NK-92 (cell line): ENCODE measurements around the gene B3GALT6.
"Not testable (repeated sequence)": the region's sequence is repeated elsewhere in the genome, so short reads cannot be mapped to it uniquely, and the experiment has no call there.

Experiments used
- DNase-seq: peaks from one replicate; lab custom pipeline; 2025; ENCODE audit not compliant: unreplicated experiment; lab: John Stamatoyannopoulos, UW

Gene B3GALT6

DNA sequence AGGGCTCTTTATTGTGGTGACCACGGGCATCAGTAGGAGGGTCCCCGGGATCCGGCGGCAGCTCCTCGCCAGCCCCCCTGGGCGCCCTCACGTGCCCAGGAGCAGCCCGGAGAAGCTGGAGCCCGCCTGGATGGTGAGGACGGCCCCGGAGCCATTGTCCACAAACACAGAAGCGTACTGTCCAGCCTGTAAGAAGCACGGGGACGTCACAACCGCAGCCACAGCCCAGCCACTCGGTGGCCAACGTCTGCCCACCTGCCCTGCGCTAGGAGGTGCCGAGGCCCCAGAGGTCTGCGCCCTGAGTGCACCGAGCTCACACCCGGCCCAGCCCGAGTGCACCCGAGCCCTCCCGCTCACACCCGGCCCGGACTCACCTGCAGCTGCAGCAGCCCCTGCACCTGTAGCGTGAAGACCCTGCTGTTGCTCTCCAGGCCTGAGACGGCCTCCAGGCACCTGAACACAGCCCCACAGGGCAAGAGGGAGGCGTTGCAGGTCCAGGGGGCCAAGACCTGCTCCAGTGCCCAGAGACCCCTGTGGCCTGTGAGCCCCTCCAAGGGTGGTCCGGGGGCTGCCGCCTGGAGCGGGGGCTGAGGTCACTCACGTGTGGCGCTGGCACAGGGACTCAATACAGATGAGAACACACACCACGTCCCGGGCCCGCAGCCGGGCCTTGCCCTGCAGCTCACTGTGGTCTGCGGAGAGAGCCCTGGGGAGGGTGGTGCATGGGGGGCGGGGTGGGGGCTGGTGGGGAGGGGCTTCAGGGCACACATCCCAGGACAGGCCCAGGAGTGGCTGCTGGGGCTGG lies 10.6 kb downstream of the B3GALT6 start:
- DNase-seq = no peak

DNA sequence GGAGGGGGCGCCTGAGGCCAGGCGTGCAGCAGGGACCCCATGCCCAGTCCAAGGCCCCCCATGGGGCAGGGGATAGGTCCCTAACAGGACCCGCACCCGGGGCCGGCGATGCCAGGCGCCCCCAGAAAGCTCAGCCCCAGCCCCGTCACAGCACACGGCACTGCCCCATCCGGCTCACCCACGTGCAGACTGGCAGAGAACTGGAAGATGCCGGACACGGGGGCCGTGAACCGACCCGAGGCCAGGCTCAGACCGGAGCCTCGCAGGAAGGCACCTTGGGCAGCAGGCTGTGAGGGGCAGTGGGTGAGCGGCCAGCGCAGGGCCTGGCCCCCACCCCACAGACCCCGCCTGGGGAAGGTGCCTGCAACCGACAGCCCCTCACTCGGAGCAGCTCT lies 11.2 kb downstream of the B3GALT6 start:
- DNase-seq = no peak

DNA sequence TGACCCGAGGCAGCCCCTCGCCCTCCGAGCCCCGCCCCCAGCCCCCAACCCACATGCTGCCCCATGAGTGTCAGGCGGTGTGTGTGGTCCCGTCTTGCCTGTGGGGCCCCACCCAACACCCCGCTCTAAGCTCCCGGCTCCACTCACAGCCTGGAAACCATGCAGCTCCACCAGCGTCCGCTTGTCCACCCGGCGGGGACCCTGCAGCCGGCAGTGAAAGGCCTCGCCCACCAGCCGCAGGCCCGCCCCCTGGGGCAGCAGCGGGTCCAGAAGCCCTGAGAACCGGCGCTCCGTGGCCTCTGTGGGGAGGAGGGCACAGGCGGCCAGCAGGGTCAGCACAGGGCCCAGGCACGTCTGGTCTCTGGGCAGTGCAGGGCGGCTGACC lies 11.8 kb downstream of the B3GALT6 start:
- DNase-seq = no peak

DNA sequence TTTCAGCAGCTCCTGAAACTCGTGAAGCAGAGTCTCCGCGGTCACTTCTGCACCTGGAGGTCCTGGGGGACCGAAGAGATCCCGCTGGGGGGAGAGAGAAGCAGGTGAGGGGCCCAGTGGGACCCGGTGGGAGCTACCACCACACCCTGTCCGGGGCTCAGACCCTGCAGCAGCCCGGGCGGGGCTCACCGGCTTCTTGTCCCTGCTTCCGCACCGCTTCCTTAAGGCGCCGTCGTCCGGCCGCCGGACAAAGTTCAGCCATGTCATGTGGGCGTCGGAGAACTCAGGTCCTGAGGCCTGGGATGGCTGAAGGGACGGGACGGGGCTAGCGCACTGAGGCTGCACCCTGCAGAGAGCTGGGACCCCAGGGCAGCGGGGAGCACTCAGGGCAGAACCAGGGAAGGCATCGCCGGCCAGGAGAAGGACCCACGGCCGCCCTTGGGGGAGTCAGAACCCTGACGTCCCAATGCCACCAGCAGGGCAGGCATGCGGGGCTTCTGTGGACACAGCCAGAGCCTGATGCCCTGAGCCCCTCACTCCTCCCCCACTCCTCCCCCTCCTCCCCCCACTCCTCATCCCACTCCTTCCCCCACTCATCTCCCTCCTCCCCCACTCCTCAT lies 12.3 kb downstream of the B3GALT6 start:
- DNase-seq = no peak

DNA sequence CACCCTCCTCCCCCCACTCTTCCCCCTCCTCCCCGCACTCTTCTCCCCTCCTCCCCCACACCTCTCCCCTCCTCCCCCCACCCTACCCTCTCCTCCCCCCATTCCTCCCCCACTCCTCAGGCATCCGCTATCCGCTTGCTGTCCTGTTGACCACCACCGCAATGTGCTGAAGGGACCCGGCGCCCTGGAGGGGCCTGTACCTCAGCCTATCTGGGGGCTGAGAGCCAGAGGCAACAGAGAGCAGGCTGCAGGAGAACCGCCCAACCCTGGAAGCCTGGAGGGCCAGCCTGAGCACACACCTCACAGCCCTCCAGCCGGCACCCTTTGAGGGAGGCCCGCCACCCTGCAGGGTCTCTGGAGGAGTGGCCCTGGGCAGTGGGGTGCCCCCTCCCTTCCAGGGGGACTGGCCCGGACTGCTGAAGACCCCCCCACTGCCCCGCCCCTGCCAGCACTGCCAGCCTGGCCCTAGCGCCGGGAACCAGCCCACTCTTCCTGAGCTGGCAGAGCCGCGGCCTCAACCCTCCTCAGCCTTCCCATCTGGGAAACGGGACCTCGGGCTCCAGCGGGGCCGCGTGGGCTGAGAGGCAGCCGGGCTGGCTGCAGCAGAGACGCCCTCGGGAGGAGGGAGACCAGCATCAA lies 13.3 kb downstream of the B3GALT6 start:
- DNase-seq = no peak

DNA sequence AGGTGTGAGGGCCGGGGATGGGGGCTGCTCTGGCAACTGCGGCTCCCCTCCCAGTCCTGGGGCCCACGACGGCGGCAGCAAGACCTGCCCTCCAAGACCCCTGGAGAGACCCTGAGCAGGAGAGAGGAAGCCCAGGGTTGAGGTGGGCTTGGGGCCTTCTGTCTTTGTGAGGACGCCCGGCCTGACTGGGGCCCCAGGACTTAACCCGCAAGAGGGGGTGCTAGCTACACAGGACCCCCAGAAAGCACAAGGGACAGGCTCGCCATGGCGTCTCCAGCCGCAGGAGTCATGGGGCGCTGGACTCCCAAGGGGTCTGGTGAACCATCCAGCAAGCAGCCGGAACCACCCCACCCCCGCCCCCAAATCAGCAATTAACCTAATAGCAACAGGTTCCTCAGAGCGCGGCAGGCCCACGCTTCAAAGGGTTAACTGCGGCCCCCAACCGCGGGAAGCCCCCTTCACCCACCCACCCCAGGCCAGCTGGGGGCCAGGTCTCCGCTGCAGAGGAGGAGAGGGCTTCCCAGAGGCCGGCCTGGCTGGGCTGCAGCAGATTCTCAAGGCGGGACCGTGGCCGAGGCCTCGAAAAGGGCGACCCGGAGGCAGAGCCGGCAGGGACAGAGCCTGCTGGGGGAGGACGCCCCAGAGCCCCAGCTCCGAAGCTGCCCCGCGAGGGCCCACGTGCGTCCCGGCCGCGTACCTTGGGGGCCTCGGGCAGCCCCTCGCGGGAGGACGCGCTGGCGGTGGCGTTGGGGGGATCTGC lies 14.0 kb downstream of the B3GALT6 start:
- no peak for DNase-seq

DNA sequence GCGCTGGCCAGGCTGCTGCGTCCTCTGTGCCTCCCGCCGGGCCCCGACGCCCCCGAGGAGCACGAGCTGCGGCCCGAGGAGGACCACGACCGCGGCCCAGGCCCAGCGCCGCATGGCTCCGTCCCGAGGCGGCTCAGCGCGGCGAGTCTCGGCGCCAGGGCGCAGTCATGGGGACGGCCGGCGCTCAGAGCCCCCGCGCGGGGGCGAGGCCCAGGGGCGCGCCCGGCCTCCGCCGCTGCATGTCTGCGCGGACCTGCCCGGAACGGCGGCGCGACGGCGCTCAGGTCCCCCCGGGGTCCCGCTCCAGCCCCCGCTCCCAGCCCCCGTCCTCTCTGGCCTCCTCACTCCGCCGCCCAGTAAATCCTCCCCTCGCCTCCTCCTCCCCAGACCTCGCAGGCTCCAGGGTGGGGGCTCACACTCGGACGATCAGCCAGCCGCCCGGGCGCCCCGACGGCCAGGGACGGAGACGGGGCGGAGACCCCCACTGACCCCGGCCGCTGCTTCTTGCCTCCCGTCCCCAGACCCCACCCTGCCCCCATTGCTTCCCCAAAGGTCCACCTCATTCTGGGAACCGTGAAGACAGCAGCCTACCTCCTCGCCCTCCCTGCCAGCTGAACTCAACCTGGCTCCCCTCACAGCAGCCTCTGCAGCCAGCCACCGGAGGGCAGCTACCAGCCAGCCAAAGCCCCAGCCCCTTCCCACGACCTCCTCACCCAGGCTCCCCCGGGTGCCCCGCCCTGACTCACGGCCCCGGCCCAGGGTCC lies 14.7 kb downstream of the B3GALT6 start, which contains the start of gene C1QTNF12:
Gene C1QTNF12, minus strand, starts transcription at position 146 of the 764 bp plus-strand sequence. Its CDS starts 32 bp downstream, at position 114.
- DNase-seq = no peak

DNA sequence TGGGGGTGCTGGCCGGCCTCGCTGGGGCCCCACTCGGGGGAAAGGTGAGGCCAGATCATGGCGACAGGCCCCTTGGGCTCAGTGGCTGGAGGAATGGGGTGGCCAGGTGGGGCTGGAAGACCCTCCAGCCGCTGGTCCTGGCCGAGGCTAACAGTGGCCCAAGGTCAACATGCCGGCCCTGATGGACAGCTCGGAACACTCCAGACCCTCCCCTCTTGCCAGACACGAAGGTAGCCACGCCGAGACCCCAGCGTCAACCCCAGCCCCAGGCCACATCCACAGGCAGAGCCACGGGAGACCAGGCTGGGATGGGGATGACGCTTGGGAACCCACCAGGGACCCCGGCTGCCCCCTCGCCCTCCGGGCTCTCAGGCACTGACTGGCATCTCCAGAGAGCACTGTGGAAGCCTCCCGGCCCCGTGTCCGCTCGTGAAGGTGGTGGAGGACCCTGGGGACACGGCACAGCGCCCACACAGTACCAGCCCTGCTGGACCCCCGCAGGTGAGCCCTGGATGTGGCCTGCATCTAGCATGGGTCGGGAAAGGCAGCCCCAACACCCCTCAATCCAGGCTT lies 15.4 kb downstream of the B3GALT6 start:
- no peak for DNase-seq

DNA sequence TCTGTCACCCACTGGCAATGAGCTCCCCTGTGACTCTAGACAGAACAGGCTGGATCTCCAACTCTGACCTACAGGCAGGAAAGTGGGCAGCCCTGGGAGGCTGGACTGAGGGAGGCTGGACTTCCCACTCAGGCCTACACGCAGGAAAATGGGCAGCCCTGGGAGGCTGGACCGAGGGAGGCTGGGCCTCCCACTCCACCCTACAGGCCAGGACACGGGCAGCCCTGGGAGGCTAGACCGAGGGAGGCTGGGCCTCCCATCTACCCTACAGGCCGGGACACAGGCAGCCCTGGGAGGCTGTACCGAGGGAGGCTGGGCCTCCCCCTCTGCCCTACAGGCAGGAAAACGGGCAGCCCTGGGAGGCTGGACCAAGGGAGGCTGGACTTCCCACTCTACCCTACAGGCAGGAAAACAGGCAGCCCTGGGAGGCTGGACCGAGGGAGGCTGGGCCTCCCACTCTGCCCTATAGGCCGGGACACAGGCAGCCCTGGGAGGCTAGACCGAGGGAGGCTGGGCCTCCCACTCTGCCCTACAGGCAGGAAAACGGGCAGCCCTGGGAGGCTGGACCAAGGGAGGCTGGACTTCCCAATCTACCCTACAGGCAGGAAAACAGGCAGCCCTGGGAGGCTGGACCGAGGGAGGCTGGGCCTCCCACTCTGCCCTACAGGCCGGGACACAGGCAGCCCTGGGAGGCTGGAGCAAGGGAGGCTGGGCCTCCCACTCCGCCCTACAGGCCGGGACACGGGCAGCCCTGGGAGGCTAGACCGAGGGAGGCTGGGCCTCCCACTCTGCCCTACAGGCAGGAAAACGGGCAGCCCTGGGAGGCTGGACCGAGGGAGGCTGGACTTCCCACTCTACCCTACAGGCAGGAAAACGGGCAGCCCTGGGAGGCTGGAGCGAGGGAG lies 16.2 kb downstream of the B3GALT6 start:
- not testable (repeated sequence) for DNase-seq

DNA sequence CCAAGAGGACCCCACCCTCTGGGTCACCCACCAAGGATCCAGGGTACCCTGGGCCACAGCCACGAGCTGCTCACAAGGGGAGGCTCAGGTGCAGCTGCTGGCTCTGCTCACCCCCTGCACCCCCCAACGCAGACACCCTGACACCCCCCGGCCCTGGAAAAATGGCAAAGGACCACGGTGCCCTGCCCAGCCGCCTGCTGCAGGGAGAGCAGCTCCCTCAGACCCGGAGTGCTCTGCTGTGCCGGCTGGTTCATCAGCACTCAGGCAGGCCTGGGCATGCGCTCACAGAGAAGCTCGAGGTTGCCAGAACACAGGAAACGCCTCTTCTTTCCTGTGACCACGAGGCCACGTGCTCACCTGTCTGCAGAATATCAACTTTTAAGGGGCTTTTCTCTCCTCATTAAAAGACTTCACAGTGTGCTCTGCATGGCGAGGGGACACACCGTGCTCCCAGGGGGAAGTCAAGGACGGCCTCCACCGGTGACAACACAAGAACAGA lies 18.8 kb downstream of the B3GALT6 start:
- DNase-seq = no peak

DNA sequence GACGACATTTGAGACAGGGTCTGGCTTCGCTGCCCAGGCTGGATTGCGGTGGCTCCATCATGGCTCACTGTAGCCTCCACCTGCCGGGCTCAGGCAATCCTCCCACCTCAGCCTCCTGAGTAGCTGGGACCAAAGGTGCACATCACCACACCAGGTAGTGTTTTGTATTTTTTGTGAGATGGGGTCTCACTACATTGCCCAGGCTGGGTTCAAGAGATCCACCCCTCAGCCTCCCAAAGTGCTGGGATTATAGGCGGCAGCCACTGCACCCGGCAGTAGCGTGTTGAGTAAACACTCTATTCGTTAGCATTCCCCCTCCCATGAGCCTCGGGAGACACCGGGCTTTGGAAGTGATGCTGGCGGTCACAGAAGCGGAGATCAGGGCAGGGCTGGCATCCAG lies 21.3 kb downstream of the B3GALT6 start:
- DNase-seq = no peak

DNA sequence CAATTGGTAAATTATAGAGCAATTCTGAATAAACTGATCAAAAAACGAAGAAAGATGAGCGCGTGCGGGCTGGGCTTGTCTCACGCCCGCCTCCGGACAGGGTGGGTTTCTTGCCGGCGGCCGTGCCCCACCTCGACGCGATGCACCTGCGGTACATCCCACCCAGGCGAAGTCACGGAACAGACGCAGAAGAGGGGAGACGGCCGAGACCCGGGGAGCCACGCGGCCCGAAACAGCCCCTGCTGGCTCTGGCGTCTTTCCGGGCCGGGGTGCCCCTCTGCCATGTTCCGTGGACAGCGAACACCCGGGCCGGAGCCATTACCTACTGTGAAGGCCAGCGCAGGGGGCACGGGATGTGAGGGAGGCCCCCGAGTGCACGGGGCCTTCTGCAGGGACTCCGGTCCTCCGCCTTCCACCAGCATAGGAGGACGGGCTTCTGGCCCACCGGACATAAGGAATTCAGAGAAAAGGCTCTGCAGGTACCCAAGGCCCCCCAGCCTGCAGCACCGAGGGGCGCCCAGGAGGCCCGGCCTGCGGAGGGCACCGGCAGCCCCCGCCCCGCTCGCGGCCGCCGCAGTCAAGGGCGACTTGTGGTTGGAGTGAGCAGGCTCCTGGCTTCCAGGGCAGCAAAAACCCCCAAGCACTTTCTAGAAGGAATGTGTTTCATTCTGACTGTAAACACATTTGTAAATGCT lies 22.1 kb downstream of the B3GALT6 start:
- DNase-seq = no peak

DNA sequence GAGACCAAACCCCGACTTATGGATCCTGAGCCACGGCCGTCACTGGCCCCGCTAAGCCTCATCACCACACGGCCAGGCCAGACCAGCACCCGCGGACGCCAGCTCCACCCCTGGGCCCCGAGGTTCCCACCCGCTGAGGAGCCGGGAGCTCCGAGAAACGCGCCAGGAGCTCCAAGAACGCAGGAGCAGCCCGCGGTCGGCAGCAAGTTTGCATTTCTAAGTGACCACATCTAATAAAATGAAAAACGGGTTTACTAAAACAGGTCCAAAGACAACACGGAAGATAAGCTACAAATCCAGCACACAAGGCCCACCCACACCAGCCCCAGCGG lies 22.6 kb downstream of the B3GALT6 start:
- no peak for DNase-seq

DNA sequence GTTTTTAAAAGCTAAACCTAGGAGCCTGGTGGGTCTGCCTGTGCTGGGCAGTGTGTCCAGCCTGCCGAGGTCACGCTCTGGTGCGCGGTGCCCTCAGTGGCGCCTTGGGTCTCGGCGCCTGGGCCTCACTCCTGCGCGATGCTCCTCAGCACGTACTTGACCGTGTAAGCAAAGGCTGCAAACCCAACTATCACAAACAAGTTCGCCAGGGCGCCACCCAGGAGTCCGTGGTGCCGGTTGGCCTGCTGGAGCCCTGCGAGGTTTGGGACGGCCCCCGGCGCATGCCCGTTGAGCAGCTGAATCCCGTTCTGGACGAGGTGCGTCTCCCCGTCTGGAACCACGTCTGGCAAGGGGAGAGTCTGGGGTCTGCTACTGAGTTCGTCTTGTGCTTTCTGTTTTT lies 23.0 kb downstream of the B3GALT6 start:
- DNase-seq = no peak

DNA sequence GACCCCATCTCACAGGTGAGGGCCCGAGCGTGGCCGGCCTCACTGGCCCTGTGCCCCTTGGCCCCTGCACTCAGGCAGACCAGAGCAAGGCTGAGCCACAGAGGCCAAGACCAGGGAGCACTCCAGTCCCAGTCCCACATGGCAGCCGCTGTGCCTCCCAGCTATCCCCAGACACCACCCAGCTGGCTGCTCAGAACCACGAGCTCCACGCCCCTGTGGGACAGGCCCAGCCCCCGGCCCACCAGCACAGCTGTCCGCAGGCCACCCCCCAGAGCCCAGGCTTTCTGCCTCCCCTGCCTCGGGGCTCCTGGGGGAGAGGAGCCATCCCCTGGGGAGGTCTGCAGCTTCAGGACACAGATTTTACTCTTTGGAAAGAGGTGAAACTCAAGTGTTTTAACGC lies 23.6 kb downstream of the B3GALT6 start:
- no peak for DNase-seq

DNA sequence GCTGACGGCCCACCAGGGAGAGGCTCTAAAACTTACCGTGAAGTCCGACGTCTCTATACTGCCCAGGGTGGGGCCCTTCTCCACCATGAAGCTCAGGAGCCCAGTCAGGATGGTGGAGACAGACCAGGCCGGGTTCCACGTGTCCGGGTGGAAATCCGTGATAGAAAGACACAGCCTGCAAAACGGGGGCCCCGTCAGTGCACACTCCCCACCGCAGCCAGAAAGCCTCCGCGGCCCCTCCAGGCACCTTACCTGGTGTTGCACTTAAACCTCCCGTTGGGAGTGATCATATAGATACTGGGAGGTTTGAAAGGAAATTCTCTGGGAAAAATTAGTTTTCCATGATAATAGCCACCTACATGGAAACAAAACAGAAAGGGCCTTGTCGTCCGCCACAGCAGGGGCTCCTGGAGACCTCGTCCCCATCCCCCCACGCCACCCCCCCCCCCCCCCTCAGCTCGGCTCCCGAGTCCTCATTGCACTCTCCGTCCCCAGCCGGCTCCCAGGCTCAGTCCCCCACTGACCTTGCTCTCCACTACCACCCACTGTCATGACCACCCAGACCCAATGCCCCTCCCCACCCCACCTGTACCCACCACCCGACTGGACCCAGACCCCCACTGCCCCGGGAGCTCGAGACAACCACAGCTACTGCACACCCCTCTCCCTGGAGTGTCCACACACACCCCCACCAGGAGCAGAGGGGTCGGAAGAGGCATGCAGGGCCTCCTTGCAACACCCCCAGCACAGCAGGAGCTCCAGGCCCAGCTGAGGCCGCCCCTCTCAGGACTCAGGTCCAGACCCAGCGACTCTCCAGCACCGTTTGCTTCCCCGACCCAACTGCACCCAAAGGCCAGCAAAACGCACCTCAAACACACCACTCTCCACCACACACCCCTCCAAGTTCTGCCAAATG lies 25.2 kb downstream of the B3GALT6 start:
- DNase-seq = no peak

DNA sequence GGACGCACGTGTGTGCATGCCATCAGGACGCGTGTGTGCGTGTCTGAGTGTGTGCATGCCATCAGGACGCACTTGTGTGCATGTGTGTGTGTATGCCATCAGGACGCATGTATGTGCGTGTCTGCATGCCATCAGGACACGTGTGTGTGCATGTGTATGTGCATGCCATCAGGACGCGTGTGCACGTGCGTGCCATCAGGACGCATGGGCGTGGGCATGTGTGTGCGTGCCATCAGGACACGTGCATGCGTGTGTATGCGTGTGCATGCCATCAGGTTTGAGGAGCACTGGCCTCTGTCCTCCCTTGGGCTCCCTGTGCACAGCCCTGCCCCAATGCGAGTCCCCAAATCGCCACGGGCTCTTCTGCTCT lies 27.1 kb downstream of the B3GALT6 start:
- no peak for DNase-seq

DNA sequence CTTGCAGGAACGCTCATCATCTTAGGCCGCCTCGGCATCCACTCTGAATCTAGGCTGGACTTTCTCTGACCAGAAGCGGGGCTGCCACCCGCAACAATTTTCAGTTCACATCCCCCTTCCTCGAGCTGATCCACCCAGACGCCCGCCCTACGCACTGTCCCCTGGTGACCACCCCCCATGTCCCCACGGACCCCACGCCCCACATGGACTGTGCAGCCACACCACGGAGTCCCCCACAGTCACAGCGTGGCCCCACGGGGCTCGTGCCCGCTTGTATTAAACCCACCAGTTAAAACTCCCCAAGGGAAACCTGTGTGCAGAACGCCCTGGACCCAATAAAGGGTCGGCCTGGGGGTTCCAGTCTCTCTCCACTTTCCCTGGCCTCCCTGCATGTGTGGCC lies 27.5 kb downstream of the B3GALT6 start:
- no peak for DNase-seq
